Liver (tissue), 3 donors: Measurements from ENCODE around the gene PSMD11.

Experiments
- FOXA2 ChIP-seq: IDR thresholded peaks from 2 replicates; pipeline ENCODE4 v1.6.1; 2016; ENCODE audit warnings: antibody characterized with exemption
- JUND ChIP-seq, 2 donors: IDR thresholded peaks; 2 replicates each; pipeline ENCODE4 v1.6.1; 2016; ENCODE audit warnings: antibody characterized with exemption in 2 of 2
- MAX ChIP-seq: IDR thresholded peaks from 2 replicates; pipeline ENCODE4 v1.6.1; 2016; ENCODE audit warnings: antibody characterized with exemption
- RAD21 ChIP-seq, 2 donors: IDR thresholded peaks; 2 replicates each; pipeline ENCODE4 v1.6.1; 2016; ENCODE audit warnings: antibody characterized with exemption in 2 of 2, mild to moderate bottlenecking in 2 of 2
- REST ChIP-seq: IDR thresholded peaks from 2 replicates; pipeline ENCODE4 v1.6.1; 2016; ENCODE audit warnings: antibody characterized with exemption, mild to moderate bottlenecking
- RXRA ChIP-seq, 2 donors: IDR thresholded peaks; 2 replicates each; pipeline ENCODE4 v1.6.1; 2017 to 2018; ENCODE audit warnings: antibody characterized with exemption in 2 of 2, mild to moderate bottlenecking in 1 of 2
- SP1 ChIP-seq: IDR thresholded peaks from 2 replicates; pipeline ENCODE4 v1.6.1; 2018; ENCODE audit warnings: antibody characterized with exemption, mild to moderate bottlenecking
- TAF1 ChIP-seq: conservative IDR thresholded peaks from 2 replicates; pipeline ENCODE4 v1.6.1; 2016; ENCODE audit warnings: antibody characterized with exemption, mild to moderate bottlenecking
- YY1 ChIP-seq: IDR thresholded peaks from 2 replicates; pipeline ENCODE4 v1.6.1; 2016; ENCODE audit warnings: antibody characterized with exemption, mild to moderate bottlenecking
- ZBTB33 ChIP-seq: IDR thresholded peaks from 2 replicates; pipeline ENCODE4 v1.6.1; 2016; ENCODE audit warnings: antibody characterized with exemption
- TF ChIP-seq, protein P1 (sequence below): fragments of 150-350 bp; IDR thresholded peaks from 2 replicates; pipeline ENCODE4 v1.5.1; 2017; ENCODE audit warnings: improper control_type of control experiment, low read depth, low read length; ENCODE audit not compliant: missing input control
- donor health status: healthy.
- donor health status: healthy.

- TF ChIP-seq, protein P1, sequence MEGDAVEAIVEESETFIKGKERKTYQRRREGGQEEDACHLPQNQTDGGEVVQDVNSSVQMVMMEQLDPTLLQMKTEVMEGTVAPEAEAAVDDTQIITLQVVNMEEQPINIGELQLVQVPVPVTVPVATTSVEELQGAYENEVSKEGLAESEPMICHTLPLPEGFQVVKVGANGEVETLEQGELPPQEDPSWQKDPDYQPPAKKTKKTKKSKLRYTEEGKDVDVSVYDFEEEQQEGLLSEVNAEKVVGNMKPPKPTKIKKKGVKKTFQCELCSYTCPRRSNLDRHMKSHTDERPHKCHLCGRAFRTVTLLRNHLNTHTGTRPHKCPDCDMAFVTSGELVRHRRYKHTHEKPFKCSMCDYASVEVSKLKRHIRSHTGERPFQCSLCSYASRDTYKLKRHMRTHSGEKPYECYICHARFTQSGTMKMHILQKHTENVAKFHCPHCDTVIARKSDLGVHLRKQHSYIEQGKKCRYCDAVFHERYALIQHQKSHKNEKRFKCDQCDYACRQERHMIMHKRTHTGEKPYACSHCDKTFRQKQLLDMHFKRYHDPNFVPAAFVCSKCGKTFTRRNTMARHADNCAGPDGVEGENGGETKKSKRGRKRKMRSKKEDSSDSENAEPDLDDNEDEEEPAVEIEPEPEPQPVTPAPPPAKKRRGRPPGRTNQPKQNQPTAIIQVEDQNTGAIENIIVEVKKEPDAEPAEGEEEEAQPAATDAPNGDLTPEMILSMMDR, result peak; percentile 43
- no peak for TF ChIP-seq JUND (IDR thresholded peaks at IDR 0.05)
- TF ChIP-seq SP1, result no peak
- no peak for TF ChIP-seq ZBTB33
- no peak for TF ChIP-seq YY1
- TF ChIP-seq TAF1, result no peak
- no peak for TF ChIP-seq REST
- peak; percentile 78 to 84 for TF ChIP-seq RAD21 (IDR thresholded peaks at IDR 0.05)
- peak in 1 of 2 donors; percentile 26 for TF ChIP-seq RXRA (IDR thresholded peaks at IDR 0.05)
- TF ChIP-seq FOXA2, result no peak
- TF ChIP-seq MAX, result no peak
Measured at GRCh38 chr17:32483451-32484019, 39.2 kb downstream of the PSMD11 start.
